HG03060 (cell line): ENCODE results near the gene DCLRE1A.

Experiments
- ATAC-seq: cut with Tn5 transposase; IDR thresholded peaks from one replicate; pipeline ENCODE4 v1.9.1; 2021; ENCODE audit warnings: low read depth, moderate number of reproducible peaks; ENCODE audit not compliant: unreplicated experiment

DCLRE1A gene

GRCh38 chr10:113801569-113801968, 52.3 kb downstream of the DCLRE1A start:
- no peak for ATAC-seq

GRCh38 chr10:113791691-113792090, 62.2 kb downstream of the DCLRE1A start:
- no peak for ATAC-seq

GRCh38 chr10:113788604-113789083, 65.2 kb downstream of the DCLRE1A start:
- ATAC-seq = peak; percentile 59
